Heart right ventricle (tissue), 16 donors: ENCODE data around the gene MDP1. TPM values are rescaled to one million over a fixed set of nuclear protein-coding genes. Genes with fewer than 3 reads are reported as not detected.

ENCODE experiments used
- ATAC-seq, 8 donors: fragments of 200-7000 bp; cut with Tn5 transposase; one replicate each; pipeline ENCODE4 v1.9.1; 2020; ENCODE audit warnings: mild to moderate bottlenecking in 8 of 8, moderate library complexity in 8 of 8, moderate number of reproducible peaks in 1 of 8
- DNase-seq, 2 donors: peaks; one replicate each; pipeline ENCODE4 v3.0.0-alpha.2; 2020
- H3K27ac ChIP-seq, 10 donors: fragments of 200-600 bp; sonication (generic) in 2 of 10; one replicate each; pipeline versions ENCODE4 v1.5.0 to v1.8.0; 2020 to 2022; ENCODE audit warnings: mild to moderate bottlenecking in 3 of 10
- H3K27me3 ChIP-seq, 7 donors: fragments of 200-600 bp; one replicate each; pipeline ENCODE4 v1.8.0; 2021 to 2022; ENCODE audit warnings: mild to moderate bottlenecking in 2 of 7
- H3K36me3 ChIP-seq, 9 donors: fragments of 200-600 bp; sonication (generic) in 1 of 9; one replicate each; pipeline versions ENCODE4 v1.5.0 to v1.8.0; 2020 to 2022; ENCODE audit warnings: mild to moderate bottlenecking in 2 of 9
- H3K4me1 ChIP-seq, 9 donors: fragments of 200-600 bp; sonication (generic) in 1 of 9; one replicate each; pipeline versions ENCODE4 v1.5.0 to v1.8.0; 2020 to 2022; ENCODE audit warnings: mild to moderate bottlenecking in 4 of 9
- H3K4me3 ChIP-seq, 10 donors: fragments of 200-600 bp; sonication (generic) in 2 of 10; one replicate each; pipeline versions ENCODE4 v1.5.0 to v1.8.0; 2020 to 2022; ENCODE audit warnings: mild to moderate bottlenecking in 7 of 10, moderate library complexity in 2 of 10
- H3K9me3 ChIP-seq, 11 donors: fragments of 200-600 bp in 10 of 11; sonication (generic) in 2 of 11; one replicate each; pipeline versions ENCODE4 v1.5.0 to v1.8.0; 2013 to 2022; ENCODE audit warnings: mild to moderate bottlenecking in 2 of 11, control low read depth in 1 of 11, moderate library complexity in 1 of 11
- CTCF ChIP-seq, 9 donors: fragments of 200-600 bp; sonication (generic) in 2 of 9; IDR thresholded peaks; one replicate each; pipeline versions ENCODE4 v1.5.0 to v1.8.0; 2021 to 2022; ENCODE audit warnings: antibody characterized with exemption in 9 of 9, mild to moderate bottlenecking in 5 of 9, moderate library complexity in 1 of 9
- WGBS, 2 donors: extraction: QIAGEN DNeasy Blood & Tissue Kit; methylation state at CpG; one replicate each; pipeline ENCODE4 v1.1.7; 2013; ENCODE audit warnings: inconsistent platforms in 1 of 2; 5-methylcytosine and 5-hydroxymethylcytosine counted together
- intact Hi-C, 10 donors: fragments of 100-400 bp; cut with DNase I; formaldehyde crosslinking; loops; one replicate each; pipeline versions ENCODE4 v1.11.1 to v1.14.2; 2022
- polyA plus RNA-seq, 2 donors: library from polyadenylated mRNA; stranded (reverse); fragments of 200-250 nt; gene quantifications; one replicate each; pipeline ENCODE4 v1.2.3, GENCODE V29; 2013
- total RNA-seq, 10 donors: library from RNA; stranded (reverse); fragmentation: NEBNext Ultra II Directional in 3 of 10; extraction: Animal tissue kit (Norgen Biotek cat#: 25700) in 3 of 10; gene quantifications; one replicate each; pipeline versions ENCODE4 v1.2.1 to v1.2.4, GENCODE V29; 2021 to 2023
- donor health status: Arrhythmogenic right ventricular cardiomyopathy.
- donor health status: ischemic (EF 13 %, LVEDD 7.1; RV severe dilation, severe dysfunction).
- donor health status: healthy with polysubstance abuse.
- donor health status: DM: no; HTN: yes; CAD: no.
- donor health status: DM: no; HTN: no; CAD: no.
- donor health status: ischemic (EF 25% LVEDD 6.9; RV normal size, moderate dysfunction).
- donor health status: ischemic (EF 25% LVEDD 5.7; RV mildly dilated, moderate dysfunction).
- donor health status: healthy.
- donor health status: DM: yes; HTN: yes; CAD: no.
- donor health status: Ischemic cardiomyopathy.
- donor health status: ischemic (EF 35%, LVEDD 5.7; RV mildly dilated, moderate dysfunction).
- donor health status: nonischemic (EF 11% LVEDD 7.7; RV severe dilation, severe dysfunction).
- donor health status: DM: yes; HTN: yes; CAD: no.
- donor health status: PGD.
- donor health status: ischemic (EF 29% LVEDD 5.4; RV normal size, mild dysfunction).
- donor health status: nonischemic (EF 23%, LVEDD 6.1; RV moderate dilation, normal function).

Gene MDP1
- total and polyA plus RNA-seq, 12 donors, result 13.9 to 23.5 (median 19.2) TPM

GRCh38 chr14:24238527-24239037 is 22.7 kb upstream of the MDP1 start:
- H3K36me3 ChIP-seq, result peaks cover 0 to 76% (median 48%) of the 10 kb centered on the region in 9 donors
- intact Hi-C loops, result loop anchor here in 1 of 10 donors (10.0 kb wide), 1 partner anchor 196 kb away; no protein-coding TSS in a partner anchor
- no peaks in the 10 kb centered on the region for H3K9me3 ChIP-seq
- WGBS, 2 donors, result 91 to 93% methylated on average over 5 of the region's 5 CpGs
- DNase-seq (no peak), ATAC-seq (no peak)
- peak overlapping the region in 1 of 10 donors; percentile 10 for H3K27ac ChIP-seq
- no peaks in the 10 kb centered on the region for H3K27me3 ChIP-seq
- H3K4me1 ChIP-seq, result peaks cover 16 to 83% (median 62%) of the 10 kb centered on the region in 9 donors
- no peak for TF ChIP-seq CTCF (IDR thresholded peaks at IDR 0.05)
- no peak overlapping the region for H3K4me3 ChIP-seq

- intact Hi-C loops, result loop anchor here in 1 of 10 donors (10.0 kb wide), 1 partner anchor 197 kb away; no protein-coding TSS in a partner anchor
- ATAC-seq (no peak), DNase-seq (no peak)
- 87 to 89% methylated on average over 5 of the region's 5 CpGs for WGBS, 2 donors
- H3K4me1 ChIP-seq, result peaks cover 18 to 83% (median 62%) of the 10 kb centered on the region in 9 donors
- no peaks in the 10 kb centered on the region for H3K27me3 ChIP-seq
- peaks cover 0 to 76% (median 48%) of the 10 kb centered on the region in 9 donors for H3K36me3 ChIP-seq
- peak overlapping the region in 1 of 10 donors; percentile 7 for H3K27ac ChIP-seq
- H3K4me3 ChIP-seq, result no peak overlapping the region
- TF ChIP-seq CTCF (IDR thresholded peaks at IDR 0.05), result no peak
- no peaks in the 10 kb centered on the region for H3K9me3 ChIP-seq
These were observed 22.3 kb upstream of the MDP1 start for GRCh38 chr14:24238123-24238522.

- DNase-seq (no peak), ATAC-seq (no peak)
- H3K27me3 ChIP-seq, result no peaks in the 10 kb centered on the region
- no peaks in the 10 kb centered on the region for H3K9me3 ChIP-seq
- 81 to 85% methylated on average over 2 of the region's 2 CpGs for WGBS, 2 donors
- intact Hi-C loops, result loop anchor here in 1 of 10 donors (10.0 kb wide), 1 partner anchor 197 kb away; no protein-coding TSS in a partner anchor
- H3K4me1 ChIP-seq, result peaks cover 18 to 82% (median 61%) of the 10 kb centered on the region in 9 donors
- no peak overlapping the region for H3K4me3 ChIP-seq
- TF ChIP-seq CTCF (IDR thresholded peaks at IDR 0.05), result no peak
- H3K27ac ChIP-seq, result peak overlapping the region in 1 of 10 donors; percentile 10
- H3K36me3 ChIP-seq, result peaks cover 0 to 76% (median 48%) of the 10 kb centered on the region in 9 donors
These were observed 21.6 kb upstream of the MDP1 start for GRCh38 chr14:24237463-24237955.

- intact Hi-C loops, result loop anchor here in 1 of 10 donors (10.0 kb wide), 1 partner anchor 198 kb away; no protein-coding TSS in a partner anchor
- 94 to 95% methylated on average over 6 of the region's 6 CpGs for WGBS, 2 donors
- H3K4me3 ChIP-seq, result no peak overlapping the region
- no peaks in the 10 kb centered on the region for H3K27me3 ChIP-seq
- peak overlapping the region in 1 of 10 donors; percentile 10 for H3K27ac ChIP-seq
- H3K4me1 ChIP-seq, result peaks cover 18 to 80% (median 61%) of the 10 kb centered on the region in 9 donors
- no peak for TF ChIP-seq CTCF (IDR thresholded peaks at IDR 0.05)
- peaks cover 0 to 76% (median 48%) of the 10 kb centered on the region in 9 donors for H3K36me3 ChIP-seq
- H3K9me3 ChIP-seq, result no peaks in the 10 kb centered on the region
- ATAC-seq (no peak), DNase-seq (no peak)
These were observed 21.0 kb upstream of the MDP1 start for GRCh38 chr14:24236689-24237462.
